WTC11 (cell line): Measurements from ENCODE around the gene BICC1. TPM values are rescaled to one million over a fixed set of nuclear protein-coding genes. Genes with fewer than 3 reads are reported as not detected.

Experiments used
- ATAC-seq: fragments of 200-7000 bp; cut with Tn5 transposase; 2 replicates; pipeline ENCODE4 v1.10.0; 2021; ENCODE audit warnings: mild to moderate bottlenecking, moderate library complexity
- CTCF ChIA-PET: fragments of 300-600 bp; sonication (Branson Sonifier 250); formaldehyde crosslinking; loops from one replicate; lab custom pipeline; 2021; ENCODE audit warnings: antibody characterized with exemption; lab: Charles Lee
- POLR2A ChIA-PET: fragments of 350-600 bp; sonication (Branson Sonifier 250); formaldehyde crosslinking; loops from one replicate; lab custom pipeline; 2021; ENCODE audit warnings: antibody characterized with exemption; lab: Charles Lee
- DNase-seq: peaks from one replicate; pipeline ENCODE4 v3.0.0; 2021; ENCODE audit warnings: low spot score
- H3K27ac Mint-ChIP-seq: 2 replicates; pipeline ENCODE4 v1.8.0; 2021; ENCODE audit warnings: mixed read lengths
- H3K27me3 Mint-ChIP-seq: 2 replicates; pipeline ENCODE4 v1.8.0; 2021; ENCODE audit warnings: low read depth, mild to moderate bottlenecking, moderate library complexity, mixed read lengths
- H3K36me3 Mint-ChIP-seq: 2 replicates; pipeline ENCODE4 v1.8.0; 2021; ENCODE audit warnings: mixed read lengths
- H3K4me1 Mint-ChIP-seq: 2 replicates; pipeline ENCODE4 v1.8.0; 2022; ENCODE audit warnings: mixed read lengths
- H3K4me3 Mint-ChIP-seq: 2 replicates; pipeline ENCODE4 v1.8.0; 2021; ENCODE audit warnings: mild to moderate bottlenecking, moderate library complexity, mixed read lengths
- H3K9me3 Mint-ChIP-seq: 2 replicates; pipeline ENCODE4 v1.8.0; 2021; ENCODE audit warnings: mixed read lengths
- AR ChIP-seq: fragments of 250-450 bp; sonication (Bioruptor Pico); IDR thresholded peaks from 2 replicates; pipeline ENCODE4 v1.9.0; 2021; ENCODE audit warnings: mild to moderate bottlenecking
- ATF1 ChIP-seq: sonication (generic); formaldehyde crosslinking; IDR thresholded peaks from 2 replicates; pipeline ENCODE4 v1.8.1; 2023; ENCODE audit warnings: mild to moderate bottlenecking, moderate library complexity, missing genetic modification reagents
- ATF2 ChIP-seq: sonication (generic); formaldehyde crosslinking; IDR thresholded peaks from 2 replicates; pipeline ENCODE4 v1.8.1; 2022; ENCODE audit warnings: low read depth, missing genetic modification reagents, borderline replicate concordance
- CDX4 ChIP-seq: fragments of 250-450 bp; sonication (Bioruptor Pico); IDR thresholded peaks from 2 replicates; pipeline ENCODE4 v1.9.0; 2021; ENCODE audit warnings: moderate library complexity, mild to moderate bottlenecking, inconsistent platforms, borderline replicate concordance
- ELF4 ChIP-seq: sonication (generic); formaldehyde crosslinking; IDR thresholded peaks from 2 replicates; pipeline ENCODE4 v1.8.1; 2022; ENCODE audit warnings: low read depth, mild to moderate bottlenecking, moderate library complexity, missing genetic modification reagents
- EMX1 ChIP-seq: fragments of 250-450 bp; sonication (Bioruptor Pico); IDR thresholded peaks from 2 replicates; pipeline ENCODE4 v1.8.0; 2021; ENCODE audit warnings: mild to moderate bottlenecking
- ERG ChIP-seq: fragments of 250-450 bp; sonication (Bioruptor Pico); IDR thresholded peaks from 2 replicates; pipeline ENCODE4 v1.8.0; 2021; ENCODE audit warnings: mild to moderate bottlenecking
- FOXJ3 ChIP-seq: sonication (generic); formaldehyde crosslinking; IDR thresholded peaks from 2 replicates; pipeline ENCODE4 v1.9.0; 2021; ENCODE audit warnings: missing genetic modification reagents, mild to moderate bottlenecking, borderline replicate concordance
- FOXK1 ChIP-seq: sonication (generic); formaldehyde crosslinking; IDR thresholded peaks from 2 replicates; pipeline ENCODE4 v1.8.0; 2022; ENCODE audit warnings: mild to moderate bottlenecking, moderate library complexity, missing genetic modification reagents
- GABPB1 ChIP-seq: sonication (generic); formaldehyde crosslinking; IDR thresholded peaks from 2 replicates; pipeline ENCODE4 v1.8.1; 2023; ENCODE audit warnings: mild to moderate bottlenecking, missing genetic modification reagents
- GTF2I ChIP-seq: fragments of 250-450 bp; sonication (Bioruptor Pico); conservative IDR thresholded peaks from 2 replicates; pipeline ENCODE4 v1.4.0; 2021; ENCODE audit warnings: mild to moderate bottlenecking
- JUN ChIP-seq: sonication (generic); formaldehyde crosslinking; IDR thresholded peaks from 2 replicates; pipeline ENCODE4 v1.8.0; 2023; ENCODE audit warnings: mild to moderate bottlenecking, missing genetic modification reagents
- KAT7 ChIP-seq: sonication (generic); formaldehyde crosslinking; IDR thresholded peaks from 2 replicates; pipeline ENCODE4 v1.8.1; 2023; ENCODE audit warnings: missing genetic modification reagents, mild to moderate bottlenecking, borderline replicate concordance
- MXD4 ChIP-seq: fragments of 250-450 bp; sonication (Bioruptor Pico); IDR thresholded peaks from 2 replicates; pipeline ENCODE4 v1.8.0; 2021; ENCODE audit warnings: mild to moderate bottlenecking, moderate library complexity, borderline replicate concordance
- MYBL2 ChIP-seq: sonication (generic); formaldehyde crosslinking; IDR thresholded peaks from 2 replicates; pipeline ENCODE4 v1.8.1; 2023; ENCODE audit warnings: mild to moderate bottlenecking, moderate library complexity, missing genetic modification reagents
- NR1H2 ChIP-seq: sonication (generic); formaldehyde crosslinking; IDR thresholded peaks from 2 replicates; pipeline ENCODE4 v1.9.0; 2021; ENCODE audit warnings: mild to moderate bottlenecking, moderate library complexity, missing genetic modification reagents
- RELA ChIP-seq: sonication (generic); formaldehyde crosslinking; IDR thresholded peaks from 2 replicates; pipeline ENCODE4 v1.8.1; 2022; ENCODE audit warnings: missing genetic modification reagents, mild to moderate bottlenecking, borderline replicate concordance
- SOX15 ChIP-seq: fragments of 250-450 bp; sonication (Bioruptor Pico); IDR thresholded peaks from 2 replicates; pipeline ENCODE4 v1.9.0; 2021; ENCODE audit warnings: mild to moderate bottlenecking
- ZBTB43 ChIP-seq: sonication (generic); formaldehyde crosslinking; IDR thresholded peaks from 2 replicates; pipeline ENCODE4 v1.8.1; 2023; ENCODE audit warnings: mild to moderate bottlenecking, missing genetic modification reagents
- ZNF532 ChIP-seq: fragments of 250-450 bp; sonication (Bioruptor Pico); IDR thresholded peaks from 2 replicates; pipeline ENCODE4 v1.9.0; 2021; ENCODE audit warnings: mild to moderate bottlenecking, borderline replicate concordance
- ZSCAN18 ChIP-seq: fragments of 250-450 bp; sonication (Bioruptor Pico); IDR thresholded peaks from 2 replicates; pipeline ENCODE4 v2.1.2; 2022; ENCODE audit warnings: mild to moderate bottlenecking, moderate library complexity
- total RNA-seq: library from RNA; stranded (reverse); gene quantifications from 3 replicates; pipeline ENCODE4 v1.2.3, GENCODE V29; 2021

Gene BICC1
- total RNA-seq, 1 experiment from 2014 or later: 0.61 TPM

- H3K36me3 Mint-ChIP-seq: no peaks in the 10 kb centered on the region
- no peaks in the 10 kb centered on the region for H3K4me1 Mint-ChIP-seq
- no peak overlapping the region for H3K27ac Mint-ChIP-seq
- ChIA-PET CTCF (no interaction called here), POLR2A (no interaction called here)
- ATAC-seq: no peak
- H3K4me3 Mint-ChIP-seq: no peak overlapping the region
- no peaks in the 10 kb centered on the region for H3K9me3 Mint-ChIP-seq
- no peaks in the 10 kb centered on the region for H3K27me3 Mint-ChIP-seq
- no peak for DNase-seq
- TF ChIP-seq MXD4 (CRISPR knock-in tag) (no peak), EMX1 (no peak), FOXK1 (no peak), SOX15 (no peak), GABPB1 (CRISPR knock-in tag) (no peak), KAT7 (CRISPR knock-in tag) (no peak), ELF4 (CRISPR knock-in tag) (no peak), GTF2I (CRISPR knock-in tag) (no peak), AR (no peak), JUN (CRISPR knock-in tag) (no peak), CDX4 (CRISPR knock-in tag) (no peak)
- TF ChIP-seq, all 79 proteins: peak for 0
These were observed 293.7 kb downstream of the BICC1 start for GRCh38 chr10:58806323-58806722.

- no peak for ATAC-seq
- CTCF ChIA-PET: no interaction called here
- no peak overlapping the region for H3K4me3 Mint-ChIP-seq
- no peak for TF ChIP-seq ATF2
- TF ChIP-seq ZSCAN18: no peak
- TF ChIP-seq FOXJ3 (CRISPR knock-in tag): no peak
- no peak for TF ChIP-seq RELA (CRISPR knock-in tag)
- TF ChIP-seq NR1H2: no peak
- TF ChIP-seq ZNF532 (CRISPR knock-in tag): no peak
- no peak for TF ChIP-seq ERG
- no peak for TF ChIP-seq ATF1
- TF ChIP-seq MYBL2: no peak
- no peak for TF ChIP-seq ZBTB43 (CRISPR knock-in tag)
These were observed 294.4 kb downstream of the BICC1 start for GRCh38 chr10:58806970-58807628.

More at GRCh38 chr10:58806970-58807628, 294.4 kb downstream of the BICC1 start:
- no peaks in the 10 kb centered on the region for H3K4me1 Mint-ChIP-seq
- no peak overlapping the region for H3K27ac Mint-ChIP-seq
- H3K36me3 Mint-ChIP-seq: no peaks in the 10 kb centered on the region
- POLR2A ChIA-PET: no interaction called here
- no peaks in the 10 kb centered on the region for H3K9me3 Mint-ChIP-seq
- no peak for DNase-seq
- H3K27me3 Mint-ChIP-seq: no peaks in the 10 kb centered on the region
